HG03060 (cell line): ENCODE data around the gene JUNB.
A peak's percentile ranks its signal among the peaks of the same experiment; 100 is the strongest.
"Not testable (repeated sequence)": the region's sequence is repeated elsewhere in the genome, so short reads cannot be mapped to it uniquely, and the experiment has no call there.

Experiments used
- ATAC-seq: cut with Tn5 transposase; IDR thresholded peaks from one replicate; pipeline ENCODE4 v1.9.1; 2021; ENCODE audit warnings: low read depth, moderate number of reproducible peaks; ENCODE audit not compliant: unreplicated experiment

Gene JUNB

GRCh38 chr19:12788682-12789097, 2.6 kb upstream of the JUNB start:
- ATAC-seq: no peak

GRCh38 chr19:12789098-12789903, 2.0 kb upstream of the JUNB start:
- ATAC-seq: no peak

- peak; percentile 15 for ATAC-seq
Observed at GRCh38 chr19:12789904-12790619, 1.2 kb upstream of the JUNB start.

- ATAC-seq: no peak
Observed at GRCh38 chr19:12790628-12791344, 500 bp upstream of the JUNB start.

GRCh38 chr19:12792051-12792852, 966 bp downstream of the JUNB start:
- ATAC-seq: no peak

- ATAC-seq: no peak
Observed at GRCh38 chr19:12792853-12793289, 1.6 kb downstream of the JUNB start.

GRCh38 chr19:12793290-12794195, 2.3 kb downstream of the JUNB start:
- ATAC-seq: no peak

- ATAC-seq: no peak
Observed at GRCh38 chr19:12794196-12794941, 3.1 kb downstream of the JUNB start.

GRCh38 chr19:12794971-12795381, 3.7 kb downstream of the JUNB start:
- ATAC-seq: no peak

GRCh38 chr19:12796146-12797071, 5.1 kb downstream of the JUNB start:
- ATAC-seq: no peak

GRCh38 chr19:12797141-12797587, 5.9 kb downstream of the JUNB start:
- ATAC-seq: no peak

- not testable (repeated sequence) for ATAC-seq
Observed at GRCh38 chr19:12797607-12798006, 6.3 kb downstream of the JUNB start.

- ATAC-seq: no peak
Observed at GRCh38 chr19:12799742-12800465, 8.6 kb downstream of the JUNB start.

GRCh38 chr19:12800466-12800770, 9.1 kb downstream of the JUNB start:
- no peak for ATAC-seq

GRCh38 chr19:12800923-12801465, 9.7 kb downstream of the JUNB start:
- ATAC-seq: no peak

GRCh38 chr19:12801466-12802266, 10.4 kb downstream of the JUNB start, which contains the start of the genes PRDX2 and THSD8:
Gene PRDX2, minus strand, starts transcription at chr19:12801800. Its CDS starts 539 bp downstream, at chr19:12801261.
Gene THSD8, plus strand, starts transcription at chr19:12802069. Its CDS starts 3 bp downstream, at chr19:12802072.
- ATAC-seq: no peak
